ENCODE data around the gene RHOBTB3. TPM values are rescaled to one million over a fixed set of nuclear protein-coding genes. Genes with fewer than 3 reads are reported as not detected.

RHOBTB3 gene
- total RNA-seq, 3 donors from 2014 or later = 56.5 to 85.2 (median 60.4) TPM

GRCh38 chr5:95784514-95785302 is 53.6 kb downstream of the RHOBTB3 start:
- intact Hi-C loops (cut with DNase I, micrococcal nuclease) = loop anchor here in 1 of 2 donors (5.0 kb wide), 1 partner anchor 63 kb away; no protein-coding TSS in a partner anchor
- Histone ChIP-seq H3K36me3 (ENCODE audit: low read depth) (no peaks in the 10 kb centered on the region), H3K4me3 (no peak overlapping the region), H3K4me1 (ENCODE audit: low read depth) (no peaks in the 10 kb centered on the region), H3K9me3 (no peaks in the 10 kb centered on the region)
- ATAC-seq = no peak
- TF ChIP-seq CTCF (IDR thresholded peaks at IDR 0.05) = no peak
- DNase-seq = no peak

DNA sequence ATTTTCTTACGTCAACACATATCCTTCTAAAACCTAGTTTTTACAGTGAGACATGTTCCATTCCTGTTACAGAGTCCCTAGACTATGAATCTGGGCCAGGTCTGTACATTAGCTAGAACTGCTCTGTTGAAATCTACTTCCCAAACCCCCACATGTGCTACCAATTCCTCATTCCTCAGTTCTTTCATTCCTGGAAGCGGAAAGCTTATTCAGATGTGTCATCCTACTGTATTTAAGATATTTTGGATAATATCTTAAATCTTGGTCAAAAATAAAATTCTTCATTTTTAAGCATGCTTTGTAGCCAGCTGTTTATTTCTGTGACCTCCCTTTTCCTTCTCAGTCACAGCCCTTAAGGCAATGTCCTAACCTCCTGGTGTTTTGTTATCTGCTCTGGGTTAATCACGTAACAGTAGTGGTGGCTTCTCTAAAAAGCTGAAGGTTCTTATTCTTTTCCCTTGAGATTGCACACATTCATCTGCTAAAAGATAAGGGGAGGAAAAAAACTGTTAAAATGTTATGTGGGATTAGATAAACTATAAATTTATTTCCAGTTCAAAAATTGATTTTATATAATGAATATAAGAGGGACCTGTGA is 55.8 kb downstream of the RHOBTB3 start:
- Histone ChIP-seq H3K4me1 (ENCODE audit: low read depth) (no peaks in the 10 kb centered on the region), H3K9me3 (no peaks in the 10 kb centered on the region), H3K36me3 (ENCODE audit: low read depth) (no peaks in the 10 kb centered on the region), H3K4me3 (no peak overlapping the region)
- intact Hi-C loops (cut with DNase I, micrococcal nuclease) = no loop called here
- DNase-seq (no peak), ATAC-seq (no peak)
- TF ChIP-seq CTCF (IDR thresholded peaks at IDR 0.05) = no peak

GRCh38 chr5:95788493-95788892 is 57.4 kb downstream of the RHOBTB3 start:
- no peak for ATAC-seq
- H3K36me3 ChIP-seq (ENCODE audit: low read depth) = no peaks in the 10 kb centered on the region
- intact Hi-C loops (cut with DNase I, micrococcal nuclease) = no loop called here

GRCh38 chr5:95791751-95792150 is 60.6 kb downstream of the RHOBTB3 start:
- intact Hi-C loops (cut with DNase I, micrococcal nuclease) = no loop called here
- no peaks in the 10 kb centered on the region for H3K4me1 ChIP-seq (ENCODE audit: low read depth)
- no peak for TF ChIP-seq CTCF (IDR thresholded peaks at IDR 0.05)
- H3K4me3 ChIP-seq = no peak overlapping the region
- H3K36me3 ChIP-seq (ENCODE audit: low read depth) = no peaks in the 10 kb centered on the region
- ATAC-seq (no peak), DNase-seq (no peak)
- no peaks in the 10 kb centered on the region for H3K9me3 ChIP-seq

More at GRCh38 chr5:95788493-95788892, 57.4 kb downstream of the RHOBTB3 start:
- no peak for TF ChIP-seq CTCF (IDR thresholded peaks at IDR 0.05)
- Histone ChIP-seq H3K4me3 (no peak overlapping the region), H3K9me3 (no peaks in the 10 kb centered on the region), H3K4me1 (ENCODE audit: low read depth) (no peaks in the 10 kb centered on the region)
- no peak for DNase-seq

DNA sequence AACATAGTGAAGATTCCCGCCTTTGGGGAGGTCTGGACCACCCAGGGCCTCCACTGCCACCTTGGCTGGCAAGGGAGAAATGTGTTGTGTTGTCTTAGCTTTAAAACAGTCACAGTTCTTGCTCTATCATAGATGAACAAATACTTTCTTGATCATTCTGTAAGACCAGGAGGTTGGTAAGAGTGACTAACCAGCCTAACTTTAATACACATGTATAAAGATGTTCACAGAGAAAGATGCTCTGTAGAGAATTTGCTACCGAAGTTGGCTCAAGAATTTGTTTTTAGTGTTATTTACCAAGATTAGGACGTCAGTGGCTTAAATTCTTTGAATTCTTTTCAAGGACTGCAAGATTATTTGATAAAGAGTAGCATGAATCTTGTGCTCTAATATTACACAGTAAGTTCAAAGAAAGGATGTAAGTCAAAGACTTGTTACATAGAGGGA is 63.0 kb downstream of the RHOBTB3 start:
- no peaks in the 10 kb centered on the region for H3K36me3 ChIP-seq (ENCODE audit: low read depth)
- intact Hi-C loops (cut with DNase I, micrococcal nuclease) = no loop called here
- no peak for TF ChIP-seq CTCF (IDR thresholded peaks at IDR 0.05)

More for the DNA sequence above, 63.0 kb downstream of the RHOBTB3 start:
- Histone ChIP-seq H3K4me3 (no peak overlapping the region), H3K9me3 (no peaks in the 10 kb centered on the region), H3K4me1 (ENCODE audit: low read depth) (no peaks in the 10 kb centered on the region)
- DNase-seq (no peak), ATAC-seq (no peak)

Measured in mucosa of descending colon (tissue), 3 donors.